Measurements from ENCODE around the gene PLXNC1. TPM values are rescaled to one million over a fixed set of nuclear protein-coding genes. Genes with fewer than 3 reads are reported as not detected.

Gene PLXNC1
- polyA plus RNA-seq, 1 of the 3 experiments (the other 2 are of a cell fraction), result 0.23 TPM

- H3K4me1 ChIP-seq (ENCODE audit: control insufficient read depth in 1 of 2, insufficient read depth in 2 of 2, low read depth in 1 of 2, low read length in 1 of 2), result peaks cover 0 to 13% of the 10 kb centered on the region in 2 experiments; a peak in 3 of 4 replicates
- no peak overlapping the region for H3K27ac ChIP-seq (ENCODE audit: low read depth in 2 of 2, low read length in 1 of 2)
- no peak for TF ChIP-seq RXRA (IDR thresholded peaks at IDR 0.05; ENCODE audit: borderline replicate concordance, low read depth)
- no peak for TF ChIP-seq NRF1 (IDR thresholded peaks at IDR 0.05; ENCODE audit: low read depth, low read length)
- TF ChIP-seq, protein P1, sequence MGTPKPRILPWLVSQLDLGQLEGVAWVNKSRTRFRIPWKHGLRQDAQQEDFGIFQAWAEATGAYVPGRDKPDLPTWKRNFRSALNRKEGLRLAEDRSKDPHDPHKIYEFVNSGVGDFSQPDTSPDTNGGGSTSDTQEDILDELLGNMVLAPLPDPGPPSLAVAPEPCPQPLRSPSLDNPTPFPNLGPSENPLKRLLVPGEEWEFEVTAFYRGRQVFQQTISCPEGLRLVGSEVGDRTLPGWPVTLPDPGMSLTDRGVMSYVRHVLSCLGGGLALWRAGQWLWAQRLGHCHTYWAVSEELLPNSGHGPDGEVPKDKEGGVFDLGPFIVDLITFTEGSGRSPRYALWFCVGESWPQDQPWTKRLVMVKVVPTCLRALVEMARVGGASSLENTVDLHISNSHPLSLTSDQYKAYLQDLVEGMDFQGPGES (IDR thresholded peaks at IDR 0.05; ENCODE audit: low read depth, low read length), result no peak
- TF ChIP-seq PBX3 (IDR thresholded peaks at IDR 0.05), result no peak
- no peak for TF ChIP-seq NFIC (IDR thresholded peaks at IDR 0.05; ENCODE audit: borderline replicate concordance)
- TF ChIP-seq, protein P2, sequence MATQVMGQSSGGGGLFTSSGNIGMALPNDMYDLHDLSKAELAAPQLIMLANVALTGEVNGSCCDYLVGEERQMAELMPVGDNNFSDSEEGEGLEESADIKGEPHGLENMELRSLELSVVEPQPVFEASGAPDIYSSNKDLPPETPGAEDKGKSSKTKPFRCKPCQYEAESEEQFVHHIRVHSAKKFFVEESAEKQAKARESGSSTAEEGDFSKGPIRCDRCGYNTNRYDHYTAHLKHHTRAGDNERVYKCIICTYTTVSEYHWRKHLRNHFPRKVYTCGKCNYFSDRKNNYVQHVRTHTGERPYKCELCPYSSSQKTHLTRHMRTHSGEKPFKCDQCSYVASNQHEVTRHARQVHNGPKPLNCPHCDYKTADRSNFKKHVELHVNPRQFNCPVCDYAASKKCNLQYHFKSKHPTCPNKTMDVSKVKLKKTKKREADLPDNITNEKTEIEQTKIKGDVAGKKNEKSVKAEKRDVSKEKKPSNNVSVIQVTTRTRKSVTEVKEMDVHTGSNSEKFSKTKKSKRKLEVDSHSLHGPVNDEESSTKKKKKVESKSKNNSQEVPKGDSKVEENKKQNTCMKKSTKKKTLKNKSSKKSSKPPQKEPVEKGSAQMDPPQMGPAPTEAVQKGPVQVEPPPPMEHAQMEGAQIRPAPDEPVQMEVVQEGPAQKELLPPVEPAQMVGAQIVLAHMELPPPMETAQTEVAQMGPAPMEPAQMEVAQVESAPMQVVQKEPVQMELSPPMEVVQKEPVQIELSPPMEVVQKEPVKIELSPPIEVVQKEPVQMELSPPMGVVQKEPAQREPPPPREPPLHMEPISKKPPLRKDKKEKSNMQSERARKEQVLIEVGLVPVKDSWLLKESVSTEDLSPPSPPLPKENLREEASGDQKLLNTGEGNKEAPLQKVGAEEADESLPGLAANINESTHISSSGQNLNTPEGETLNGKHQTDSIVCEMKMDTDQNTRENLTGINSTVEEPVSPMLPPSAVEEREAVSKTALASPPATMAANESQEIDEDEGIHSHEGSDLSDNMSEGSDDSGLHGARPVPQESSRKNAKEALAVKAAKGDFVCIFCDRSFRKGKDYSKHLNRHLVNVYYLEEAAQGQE (IDR thresholded peaks at IDR 0.05; ENCODE audit: low read depth, low read length), result no peak
- no peak for TF ChIP-seq EZH2phosphoT487 (IDR thresholded peaks at IDR 0.05; ENCODE audit: borderline replicate concordance, low read depth)
- no peak for TF ChIP-seq FOSL2 (IDR thresholded peaks at IDR 0.05; ENCODE audit: borderline replicate concordance, low read depth)
- no peak for TF ChIP-seq USF2 (IDR thresholded peaks at IDR 0.05; ENCODE audit: borderline replicate concordance, low read depth, low read length)
- TF ChIP-seq, protein P3, sequence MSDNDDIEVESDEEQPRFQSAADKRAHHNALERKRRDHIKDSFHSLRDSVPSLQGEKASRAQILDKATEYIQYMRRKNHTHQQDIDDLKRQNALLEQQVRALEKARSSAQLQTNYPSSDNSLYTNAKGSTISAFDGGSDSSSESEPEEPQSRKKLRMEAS (IDR thresholded peaks at IDR 0.05; ENCODE audit: low read depth), result no peak
- no peak for TF ChIP-seq CTCF (IDR thresholded peaks at IDR 0.05)
- TF ChIP-seq SIN3A (IDR thresholded peaks at IDR 0.05; ENCODE audit: borderline replicate concordance, low read depth, low read length), result no peak
- no peaks in the 10 kb centered on the region for H3F3A ChIP-seq (replicated peaks; ENCODE audit: insufficient read depth)
- H3K9me3 ChIP-seq, result no peaks in the 10 kb centered on the region
- no peak overlapping the region for H3K9ac ChIP-seq
- H3K36me3 ChIP-seq (replicated peaks in 1 of 2; ENCODE audit: control insufficient read depth in 1 of 2, insufficient read depth in 2 of 2, low read length in 1 of 2), result no peaks in the 10 kb centered on the region
- no peaks in the 10 kb centered on the region for H3K27me3 ChIP-seq (ENCODE audit: insufficient read depth)
- WGBS (ENCODE audit: low lambda C conversion rate), result 88% methylated on average over 1 of the region's 1 CpG
- POLR2A ChIA-PET, result no interaction called here
- H3K9me2 ChIP-seq, result no peaks in the 10 kb centered on the region
- H2AFZ ChIP-seq (ENCODE audit: low read depth), result no peak overlapping the region
- no peak overlapping the region for H3K4me3 ChIP-seq (ENCODE audit: low read depth in 2 of 2, low read length in 1 of 2)
- no peaks in the 10 kb centered on the region for H3K79me2 ChIP-seq (ENCODE audit: insufficient read depth)
- DNase-seq, result no peak
- no peak overlapping the region for H3K4me2 ChIP-seq
- no peaks in the 10 kb centered on the region for H4K20me1 ChIP-seq (ENCODE audit: insufficient read depth)
- CTCF ChIA-PET, result interaction anchor here (0.9 kb wide), 1 partner anchor 113 kb away, joined by 3 read pairs; no protein-coding TSS in a partner anchor
These were observed 151.5 kb downstream of the PLXNC1 start for GRCh38 chr12:94299846-94300245.

Data from SK-N-SH (cell line).